HG03095 (cell line): Measurements from ENCODE around the gene METTL3.

Source experiments
- ATAC-seq: cut with Tn5 transposase; IDR thresholded peaks from one replicate; pipeline ENCODE4 v1.9.1; 2021; ENCODE audit warnings: moderate library complexity; ENCODE audit not compliant: unreplicated experiment

The METTL3 gene

GRCh38 chr14:21476925-21477681 is 34.0 kb downstream of the METTL3 start, which contains the start of the genes RAB2B and TOX4:
TSS of gene RAB2B (minus strand) at chr14:21476959. CDS start at chr14:21476872, 87 bp downstream.
TSS of gene TOX4 (plus strand) at chr14:21477195. CDS start at chr14:21477279, 84 bp downstream.
- ATAC-seq, result peak; percentile 100

- ATAC-seq, result peak; percentile 27
These were observed 34.6 kb downstream of the METTL3 start for GRCh38 chr14:21476523-21476924.

- no peak for ATAC-seq
These were observed 35.2 kb downstream of the METTL3 start for GRCh38 chr14:21475767-21476522.

- ATAC-seq, result no peak
These were observed 43.5 kb downstream of the METTL3 start for GRCh38 chr14:21467616-21468015.

GRCh38 chr14:21455912-21456667 is 55.0 kb downstream of the METTL3 start, which contains the start of gene CHD8:
TSS of gene CHD8 (minus strand) at chr14:21456123. CDS start at chr14:21431643, 24,480 bp downstream.
- peak; percentile 95 for ATAC-seq

GRCh38 chr14:21455592-21455911 is 55.6 kb downstream of the METTL3 start:
- peak; percentile 22 for ATAC-seq

GRCh38 chr14:21454843-21455544 is 56.1 kb downstream of the METTL3 start:
- ATAC-seq, result no peak

GRCh38 chr14:21449899-21450216 is 61.3 kb downstream of the METTL3 start:
- no peak for ATAC-seq
